ENCODE data around the gene SPATA33. TPM values are rescaled to one million over a fixed set of nuclear protein-coding genes. Genes with fewer than 3 reads are reported as not detected.
"Not testable (repeated sequence)": the region's sequence is repeated elsewhere in the genome, so short reads cannot be mapped to it uniquely, and the experiment has no call there.

Gene SPATA33
- total RNA-seq, 1 donor from 2014 or later = 38.4 TPM

- DNase-seq (ENCODE audit: low spot score, unreplicated experiment) = no peak
- H3K9me3 Mint-ChIP-seq (ENCODE audit: low read depth) = no peaks in the 10 kb centered on the region
- peaks cover 1% of the 10 kb centered on the region for H3K4me1 Mint-ChIP-seq (ENCODE audit: low read depth)
- H3K36me3 Mint-ChIP-seq (ENCODE audit: insufficient read depth) = peaks cover 5% of the 10 kb centered on the region
- no peak overlapping the region for H3K27ac Mint-ChIP-seq
- H3K4me3 Mint-ChIP-seq (ENCODE audit: low read depth) = no peak overlapping the region
- H3K27me3 Mint-ChIP-seq = no peaks in the 10 kb centered on the region
- no peak for TF ChIP-seq CTCF (IDR thresholded peaks at IDR 0.05; ENCODE audit: unreplicated experiment)
Observed at GRCh38 chr16:89695875-89696669, 38.4 kb downstream of the SPATA33 start.

GRCh38 chr16:89696670-89697128 lies 39.1 kb downstream of the SPATA33 start:
- Mint-ChIP-seq H3K4me3 (ENCODE audit: low read depth) (no peak overlapping the region), H3K27ac (no peak overlapping the region), H3K36me3 (ENCODE audit: insufficient read depth) (peaks cover 5% of the 10 kb centered on the region)

GRCh38 chr16:89697161-89697615 lies 39.6 kb downstream of the SPATA33 start:
- H3K36me3 Mint-ChIP-seq (ENCODE audit: insufficient read depth) = peaks cover 5% of the 10 kb centered on the region
- H3K9me3 Mint-ChIP-seq (ENCODE audit: low read depth) = no peaks in the 10 kb centered on the region
- peaks cover 1% of the 10 kb centered on the region for H3K4me1 Mint-ChIP-seq (ENCODE audit: low read depth)
- no peak for DNase-seq (ENCODE audit: low spot score, unreplicated experiment)
- H3K27me3 Mint-ChIP-seq = no peaks in the 10 kb centered on the region
- no peak overlapping the region for H3K4me3 Mint-ChIP-seq (ENCODE audit: low read depth)
- H3K27ac Mint-ChIP-seq = no peak overlapping the region
- TF ChIP-seq CTCF (IDR thresholded peaks at IDR 0.05; ENCODE audit: unreplicated experiment) = no peak

More at GRCh38 chr16:89696670-89697128, 39.1 kb downstream of the SPATA33 start:
- DNase-seq (ENCODE audit: low spot score, unreplicated experiment) = no peak
- H3K9me3 Mint-ChIP-seq (ENCODE audit: low read depth) = no peaks in the 10 kb centered on the region
- TF ChIP-seq CTCF (IDR thresholded peaks at IDR 0.05; ENCODE audit: unreplicated experiment) = no peak
- no peaks in the 10 kb centered on the region for H3K27me3 Mint-ChIP-seq
- H3K4me1 Mint-ChIP-seq (ENCODE audit: low read depth) = peaks cover 1% of the 10 kb centered on the region

GRCh38 chr16:89697616-89698331 lies 40.1 kb downstream of the SPATA33 start:
- peaks cover 5% of the 10 kb centered on the region for H3K4me1 Mint-ChIP-seq (ENCODE audit: low read depth)
- no peak overlapping the region for H3K4me3 Mint-ChIP-seq (ENCODE audit: low read depth)
- peaks cover 5% of the 10 kb centered on the region for H3K36me3 Mint-ChIP-seq (ENCODE audit: insufficient read depth)
- DNase-seq (ENCODE audit: low spot score, unreplicated experiment) = no peak
- H3K9me3 Mint-ChIP-seq (ENCODE audit: low read depth) = no peaks in the 10 kb centered on the region
- no peaks in the 10 kb centered on the region for H3K27me3 Mint-ChIP-seq
- no peak for TF ChIP-seq CTCF (IDR thresholded peaks at IDR 0.05; ENCODE audit: unreplicated experiment)
- no peak overlapping the region for H3K27ac Mint-ChIP-seq

- DNase-seq (ENCODE audit: low spot score, unreplicated experiment); H3K36me3 Mint-ChIP-seq (ENCODE audit: insufficient read depth); H3K9me3 Mint-ChIP-seq (ENCODE audit: low read depth); H3K4me1 Mint-ChIP-seq (ENCODE audit: low read depth); H3K4me3 Mint-ChIP-seq (ENCODE audit: low read depth); H3K27ac Mint-ChIP-seq; H3K27me3 Mint-ChIP-seq: not testable (repeated sequence)
Observed at GRCh38 chr16:89698717-89699116, 41.1 kb downstream of the SPATA33 start.

GRCh38 chr16:89699629-89700099 lies 42.0 kb downstream of the SPATA33 start:
- not testable (repeated sequence) for DNase-seq (ENCODE audit: low spot score, unreplicated experiment); H3K4me1 Mint-ChIP-seq (ENCODE audit: low read depth); H3K36me3 Mint-ChIP-seq (ENCODE audit: insufficient read depth); H3K9me3 Mint-ChIP-seq (ENCODE audit: low read depth); H3K27me3 Mint-ChIP-seq
- Mint-ChIP-seq H3K4me3 (ENCODE audit: low read depth) (peak overlapping the region; percentile 72), H3K27ac (peak overlapping the region; percentile 73)
